Motor neuron (in vitro differentiated cells): ENCODE data around the gene PLS3. TPM values are rescaled to one million over a fixed set of nuclear protein-coding genes. Genes with fewer than 3 reads are reported as not detected.

Experiments used
- ATAC-seq, 8 experiments: fragments of 200-7000 bp; cut with Tn5 transposase; replicated peaks in 6 of 8; 2 replicates each; pipeline ENCODE4 v1.8.0; 2021; ENCODE audit warnings: mild to moderate bottlenecking in 8 of 8, moderate library complexity in 8 of 8
- H3K27ac ChIP-seq, 2 donors: fragments of 250-450 bp; sonication (Bioruptor Pico); 2 replicates each; pipeline ENCODE4 v1.9.0; 2021; ENCODE audit warnings: antibody characterized with exemption in 2 of 2, mild to moderate bottlenecking in 2 of 2, moderate library complexity in 1 of 2
- H3K4me1 ChIP-seq, 2 donors: fragments of 250-450 bp; sonication (Bioruptor Pico); replicated peaks in 1 of 2; 2 replicates each; pipeline ENCODE4 v1.6.1; 2021; ENCODE audit warnings: antibody characterized with exemption in 2 of 2, mild to moderate bottlenecking in 2 of 2, moderate library complexity in 1 of 2
- H3K4me3 ChIP-seq, 5 donors: fragments of 250-450 bp; sonication (Bioruptor Pico); 2 replicates each; pipeline ENCODE4 v1.9.0; 2021; ENCODE audit warnings: antibody characterized with exemption in 5 of 5, mild to moderate bottlenecking in 5 of 5, moderate library complexity in 4 of 5
- WGBS, 10 experiments: fragments of 450-650 bp; shearing (Covaris generic); methylation state at CpG; one replicate each; pipeline ENCODE4 v1.0.0; 2022; 5-methylcytosine and 5-hydroxymethylcytosine counted together
- in situ Hi-C, 9 experiments: fragments of 400-800 bp; cut with MboI; loops; one replicate each; pipeline ENCODE4 v1.15.0; 2021; ENCODE audit warnings: low sequenced_read_pairs in 9 of 9, low pct_unique_long_range_greater_than_20kb in 2 of 9; ENCODE audit not compliant: unreplicated experiment in 9 of 9
- total RNA-seq, 8 experiments: library from RNA; unstranded; fragments of 300-600 nt; gene quantifications; 2 replicates each; pipeline versions ENCODE4 v1.2.3 to v1.2.4, GENCODE V29; 2022

The PLS3 gene
- total RNA-seq, 8 experiments from 2014 or later: 18.4 to 168 (median 60.5) TPM

GRCh38 chrX:115595049-115595448, 34.1 kb downstream of the PLS3 start:
- Histone ChIP-seq H3K4me3 (no peak overlapping the region), H3K27ac (no peak overlapping the region), H3K4me1 (peaks cover 0 to 5% of the 10 kb centered on the region in 2 donors)
- in situ Hi-C loops: no loop called here
- 19 to 100% (median 60%) methylated on average over 1 to 2 of the region's 2 CpGs; no CpG with 5 or more reads in 3 of the 10 experiments for WGBS, 10 experiments
- no peak for ATAC-seq

DNA sequence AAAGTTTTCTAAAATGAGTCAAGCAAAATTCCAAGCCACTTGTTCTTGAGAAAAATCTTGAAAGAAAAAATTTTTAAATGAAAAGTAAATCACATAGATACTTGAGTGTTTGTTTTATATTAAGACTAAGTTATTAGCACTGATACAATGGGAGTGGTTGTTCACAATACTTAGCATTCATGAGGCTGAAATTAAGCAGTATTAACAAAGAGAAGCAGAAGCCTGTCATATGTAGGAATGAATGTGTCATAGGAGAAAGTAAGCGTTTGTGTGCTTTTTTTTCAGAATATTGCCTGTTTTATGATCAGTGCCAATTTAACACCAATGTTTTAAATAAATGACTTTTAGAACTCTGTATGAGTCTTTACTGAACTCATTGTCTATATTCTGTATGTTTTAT, 37.6 kb downstream of the PLS3 start:
- 0 to 100% (median 88%) methylated on average over 1 of the region's 1 CpG; no CpG with 5 or more reads in 7 of the 10 experiments for WGBS, 10 experiments
- Histone ChIP-seq H3K27ac (no peak overlapping the region), H3K4me3 (no peak overlapping the region), H3K4me1 (peaks cover 0 to 5% of the 10 kb centered on the region in 2 donors)
- in situ Hi-C loops: no loop called here
- ATAC-seq: no peak

DNA sequence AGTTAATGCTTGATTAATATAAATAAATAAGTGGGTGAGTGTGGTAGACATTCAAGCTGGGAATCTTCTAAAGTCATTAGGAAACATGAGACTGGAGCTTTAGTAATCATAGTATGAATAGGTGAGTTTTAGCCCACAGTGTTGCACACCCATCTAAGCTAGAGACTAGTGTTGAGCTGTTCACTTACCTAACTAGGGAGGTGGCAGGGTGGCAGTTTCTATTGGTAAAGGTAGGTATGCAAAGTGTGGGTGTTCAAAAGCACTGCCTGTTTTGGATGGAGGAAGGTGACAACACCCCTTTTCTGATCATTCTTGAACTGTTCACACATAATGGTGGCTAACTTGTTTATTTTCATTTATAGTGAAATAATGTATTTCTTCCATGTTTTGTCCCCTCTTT, 41.3 kb downstream of the PLS3 start:
- no peak overlapping the region for H3K4me3 ChIP-seq
- no peak for ATAC-seq
- H3K27ac ChIP-seq: no peak overlapping the region
- in situ Hi-C loops: no loop called here
- no peaks in the 10 kb centered on the region for H3K4me1 ChIP-seq

DNA sequence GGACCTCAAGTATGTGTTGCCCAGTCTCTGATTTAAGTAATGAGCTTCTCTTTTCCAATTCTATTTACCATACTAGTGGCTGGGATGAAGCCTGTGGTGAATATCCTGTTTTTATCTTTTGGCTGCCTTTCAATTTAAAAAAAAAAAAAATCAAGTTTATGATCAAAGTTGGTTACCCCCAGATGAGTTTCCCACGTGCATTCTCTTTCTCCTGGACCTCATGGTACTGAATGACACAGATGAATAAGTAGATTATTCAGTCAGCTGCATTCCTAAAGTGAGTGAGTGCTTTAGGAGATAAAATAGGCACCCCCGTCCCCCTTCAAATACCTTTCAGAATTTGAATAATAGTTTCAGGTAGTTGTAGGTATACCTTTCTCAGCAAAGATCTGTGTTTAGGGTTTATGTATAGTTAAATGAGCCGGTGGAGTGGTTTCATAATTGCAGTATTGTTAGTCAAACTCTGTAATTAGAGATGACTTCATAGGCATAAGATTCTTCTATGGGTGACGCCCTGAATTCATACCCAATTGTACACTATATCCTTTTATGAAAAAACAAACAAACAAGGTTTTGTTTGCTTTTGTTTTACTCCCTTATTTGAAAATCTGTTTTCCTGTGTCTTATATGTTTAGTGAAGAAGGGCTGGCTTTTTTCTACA, 41.9 kb downstream of the PLS3 start:
- Histone ChIP-seq H3K4me1 (no peaks in the 10 kb centered on the region), H3K27ac (no peak overlapping the region), H3K4me3 (no peak overlapping the region)
- 29 to 83% (median 60%) methylated on average over 1 to 3 of the region's 4 CpGs; no CpG with 5 or more reads in 3 of the 10 experiments for WGBS, 10 experiments
- in situ Hi-C loops: no loop called here
- peak in 3 of 8 experiments; percentile 34 to 87 (median 64) for ATAC-seq

GRCh38 chrX:115603534-115604074, 42.6 kb downstream of the PLS3 start:
- H3K4me1 ChIP-seq: no peaks in the 10 kb centered on the region
- H3K27ac ChIP-seq: no peak overlapping the region
- WGBS, 10 experiments: 90 to 100% (median 100%) methylated on average over 1 to 2 of the region's 2 CpGs; no CpG with 5 or more reads in 7 of the 10 experiments
- in situ Hi-C loops: no loop called here
- no peak for ATAC-seq
- H3K4me3 ChIP-seq: no peak overlapping the region

DNA sequence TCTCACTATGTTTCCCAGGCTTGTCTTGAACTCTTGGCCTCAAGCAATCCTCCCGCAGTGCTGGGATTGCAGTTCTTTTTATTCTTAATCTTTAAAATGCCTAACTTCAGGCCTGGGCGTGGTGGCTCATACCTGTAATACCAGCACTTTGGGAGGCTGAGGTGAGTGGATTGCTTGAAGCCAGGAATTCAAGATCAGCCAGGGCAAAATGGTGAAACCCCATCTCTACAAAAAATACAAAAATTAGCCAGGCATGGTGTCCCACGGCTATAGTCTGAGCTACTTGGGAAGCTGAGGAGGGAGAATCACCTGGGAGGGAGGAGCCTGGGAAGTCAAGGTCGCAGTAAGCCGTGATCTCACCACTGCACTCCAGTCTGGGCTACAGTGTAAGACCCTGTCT, 45.9 kb downstream of the PLS3 start:
- WGBS, 10 experiments: 83 to 100% (median 93%) methylated on average over 1 to 4 of the region's 5 CpGs; no CpG with 5 or more reads in 4 of the 10 experiments
- Histone ChIP-seq H3K4me1 (no peaks in the 10 kb centered on the region), H3K27ac (no peak overlapping the region), H3K4me3 (no peak overlapping the region)
- in situ Hi-C loops: no loop called here
- no peak for ATAC-seq

DNA sequence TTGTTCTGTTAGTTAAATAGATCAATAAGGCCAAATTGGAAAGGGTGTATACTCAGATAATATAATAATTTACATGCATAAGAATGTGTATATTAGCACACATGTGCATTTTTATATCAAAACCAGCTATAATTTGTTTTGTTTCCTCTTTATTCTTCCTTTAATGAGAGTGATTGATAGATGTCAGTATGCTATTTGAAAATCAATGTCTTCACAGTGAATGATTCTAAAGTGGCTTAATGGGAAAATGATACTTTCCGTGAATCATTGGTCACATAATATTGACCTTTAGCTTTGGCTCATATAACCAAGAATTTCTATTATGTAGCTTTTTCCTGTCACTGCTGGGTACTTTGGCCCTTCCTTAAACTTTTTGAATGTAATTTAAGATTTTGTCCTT, 48.6 kb downstream of the PLS3 start:
- Histone ChIP-seq H3K4me1 (peaks cover 0 to 3% of the 10 kb centered on the region in 2 donors), H3K4me3 (no peak overlapping the region), H3K27ac (no peak overlapping the region)
- ATAC-seq: no peak
- in situ Hi-C loops: no loop called here
- WGBS, 10 experiments: 50 to 100% (median 96%) methylated on average over 1 of the region's 1 CpG; no CpG with 5 or more reads in 4 of the 10 experiments

DNA sequence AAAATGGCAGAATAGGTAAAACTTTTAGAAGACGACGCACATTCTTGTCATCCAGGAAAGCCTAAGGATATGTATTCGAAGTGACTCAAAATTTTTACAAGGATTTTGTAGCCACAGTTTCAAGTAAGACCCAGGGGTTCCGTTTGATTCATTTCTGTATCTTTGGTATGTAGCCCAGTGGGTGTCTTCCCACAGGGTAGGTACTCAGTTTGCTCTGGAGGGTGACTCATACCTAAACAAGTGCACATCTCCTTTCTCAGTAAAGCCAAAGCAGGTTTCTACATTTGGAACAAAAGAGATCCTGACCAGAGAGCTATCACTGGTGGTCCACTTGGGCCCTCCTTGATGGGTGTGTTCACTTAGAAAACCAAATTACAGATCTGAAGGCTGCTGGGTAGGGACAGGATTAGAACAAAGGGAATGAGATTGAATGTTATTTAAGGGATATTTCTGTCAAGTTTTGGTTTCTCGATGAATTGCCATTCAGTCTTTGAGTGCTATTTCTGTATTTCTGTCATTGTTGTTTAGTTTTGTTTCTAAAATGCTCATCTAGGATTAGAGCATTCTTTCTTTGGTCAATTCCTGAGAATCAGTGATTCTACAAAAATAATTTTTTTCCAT, 56.1 kb downstream of the PLS3 start:
- ATAC-seq: peak in 2 of 8 experiments; percentile 40 to 57
- Histone ChIP-seq H3K4me3 (no peak overlapping the region), H3K27ac (no peak overlapping the region), H3K4me1 (peaks cover 0 to 8% of the 10 kb centered on the region in 2 donors)
- WGBS, 10 experiments: 0 to 84% (median 47%) methylated on average over 1 to 4 of the region's 5 CpGs; no CpG with 5 or more reads in 4 of the 10 experiments
- in situ Hi-C loops: no loop called here

GRCh38 chrX:115622534-115622933, 61.6 kb downstream of the PLS3 start:
- no peak overlapping the region for H3K27ac ChIP-seq
- H3K4me3 ChIP-seq: no peak overlapping the region
- 34 to 100% (median 92%) methylated on average over 1 to 4 of the region's 4 CpGs; no CpG with 5 or more reads in 4 of the 10 experiments for WGBS, 10 experiments
- no peaks in the 10 kb centered on the region for H3K4me1 ChIP-seq
- no peak for ATAC-seq
- in situ Hi-C loops: no loop called here

- H3K27ac ChIP-seq: no peak overlapping the region
- H3K4me3 ChIP-seq: no peak overlapping the region
- H3K4me1 ChIP-seq: no peaks in the 10 kb centered on the region
- ATAC-seq: no peak
- in situ Hi-C loops: no loop called here
- WGBS, 10 experiments: 73 to 86% methylated on average over 1 of the region's 1 CpG; no CpG with 5 or more reads in 8 of the 10 experiments
These were observed 63.9 kb downstream of the PLS3 start for GRCh38 chrX:115624916-115625315.

DNA sequence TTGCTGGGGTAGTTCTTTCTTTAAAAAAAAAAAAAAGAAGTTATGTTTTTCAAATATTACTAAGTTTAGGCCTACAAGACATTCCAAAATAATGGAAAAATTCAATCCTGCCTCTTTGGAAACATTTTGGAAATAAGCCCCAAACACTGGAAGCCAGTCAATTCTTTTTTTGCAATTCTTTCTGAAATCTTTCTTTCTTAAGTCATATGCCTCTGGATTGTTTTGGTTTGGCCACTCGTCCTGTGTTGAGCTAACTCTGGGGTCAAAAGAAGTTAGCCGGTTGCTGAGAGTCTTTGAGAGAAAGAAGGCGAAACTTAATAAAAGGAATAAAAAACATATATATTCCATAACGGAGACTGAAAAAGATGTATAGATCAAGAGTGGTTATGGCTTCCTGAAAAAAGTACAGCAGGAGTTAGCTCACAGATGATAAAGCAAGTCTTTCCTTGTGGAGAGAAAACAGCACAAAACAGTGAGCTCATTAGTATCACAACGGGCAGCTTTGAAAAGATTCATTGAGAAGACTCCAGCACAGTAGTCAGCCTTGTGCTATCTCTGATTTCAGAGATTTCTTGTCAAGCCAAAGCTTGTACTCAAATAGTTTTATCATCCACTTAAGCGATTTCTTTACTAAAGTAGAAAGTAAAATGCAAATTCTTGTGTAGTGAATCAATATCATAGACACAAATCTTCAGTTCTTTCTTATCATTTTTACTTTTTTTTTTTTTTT, 64.8 kb downstream of the PLS3 start:
- Histone ChIP-seq H3K4me1 (no peaks in the 10 kb centered on the region), H3K27ac (no peak overlapping the region), H3K4me3 (no peak overlapping the region)
- ATAC-seq: peak in 3 of 8 experiments; percentile 27 to 61 (median 59)
- 20 to 89% (median 41%) methylated on average over 1 to 6 of the region's 6 CpGs; no CpG with 5 or more reads in 4 of the 10 experiments for WGBS, 10 experiments
- in situ Hi-C loops: no loop called here

GRCh38 chrX:115630204-115630603, 69.2 kb downstream of the PLS3 start:
- Histone ChIP-seq H3K27ac (no peak overlapping the region), H3K4me3 (no peak overlapping the region), H3K4me1 (no peaks in the 10 kb centered on the region)
- in situ Hi-C loops: loop anchor here in 1 of 9 experiments (10.0 kb wide), 1 partner anchor 295 kb away; no protein-coding TSS in a partner anchor
- 40 to 90% methylated on average over 1 to 2 of the region's 2 CpGs; no CpG with 5 or more reads in 8 of the 10 experiments for WGBS, 10 experiments
- no peak for ATAC-seq

GRCh38 chrX:115632455-115632854, 71.5 kb downstream of the PLS3 start:
- in situ Hi-C loops: loop anchor here in 1 of 9 experiments (10.0 kb wide), 1 partner anchor 298 kb away; no protein-coding TSS in a partner anchor
- Histone ChIP-seq H3K27ac (no peak overlapping the region), H3K4me1 (no peaks in the 10 kb centered on the region), H3K4me3 (no peak overlapping the region)
- WGBS, 10 experiments: 40 to 100% (median 80%) methylated on average over 1 to 3 of the region's 3 CpGs; no CpG with 5 or more reads in 4 of the 10 experiments
- ATAC-seq: no peak
